Thymus (tissue), 11 donors: Measurements from ENCODE around the gene CES3. TPM values are rescaled to one million over a fixed set of nuclear protein-coding genes. Genes with fewer than 3 reads are reported as not detected.
A peak's percentile ranks its signal among the peaks of the same experiment; 100 is the strongest.

Experiments
- DNase-seq, 9 donors: peaks; one replicate each; pipeline ENCODE4 v3.0.0-alpha.2; 2013; ENCODE audit warnings: low spot score in 9 of 9, low read depth in 6 of 9, missing footprints in 1 of 9
- H3K27ac ChIP-seq, 2 donors: one replicate each; pipeline ENCODE4 v1.5.1; 2013; ENCODE audit warnings: control low read depth in 1 of 2, low read depth in 1 of 2, low read length in 1 of 2, mild to moderate bottlenecking in 1 of 2, moderate library complexity in 1 of 2
- H3K27me3 ChIP-seq, 2 donors: one replicate each; pipeline ENCODE4 v1.5.1; 2013; ENCODE audit warnings: low read length in 1 of 2; ENCODE audit not compliant: control insufficient read depth in 2 of 2, insufficient read depth in 1 of 2
- H3K36me3 ChIP-seq, 2 donors: one replicate each; pipeline ENCODE4 v1.5.1; 2013; ENCODE audit warnings: low read length in 1 of 2, mild to moderate bottlenecking in 1 of 2, moderate library complexity in 1 of 2; ENCODE audit not compliant: control insufficient read depth in 2 of 2, insufficient read depth in 2 of 2
- H3K4me1 ChIP-seq, 2 donors: one replicate each; pipeline ENCODE4 v1.5.1; 2013; ENCODE audit warnings: low read length in 2 of 2; ENCODE audit not compliant: control insufficient read depth in 2 of 2, insufficient read depth in 2 of 2
- H3K4me3 ChIP-seq, 2 donors: one replicate each; pipeline ENCODE4 v1.5.1; 2013; ENCODE audit warnings: low read length in 2 of 2, control low read depth in 1 of 2, mild to moderate bottlenecking in 1 of 2
- H3K9me3 ChIP-seq, 2 donors: one replicate each; pipeline ENCODE4 v1.5.1; 2013; ENCODE audit warnings: low read length in 1 of 2, mild to moderate bottlenecking in 1 of 2; ENCODE audit not compliant: control insufficient read depth in 2 of 2, insufficient read depth in 1 of 2
- whole genome bisulfite sequencing: extraction: QIAGEN DNeasy Blood & Tissue Kit; methylation state at CpG from one replicate; pipeline ENCODE4 v1.1.7; 2013; 5-methylcytosine and 5-hydroxymethylcytosine counted together
- polyA plus RNA-seq: library from polyadenylated mRNA; stranded (reverse); fragments of 200-250 nt; gene quantifications from one replicate; pipeline ENCODE4 v1.2.3, GENCODE V29; 2013
- total RNA-seq: library from RNA; stranded (reverse); fragments of 120-200 nt; gene quantifications from one replicate; pipeline ENCODE4 v1.2.4, GENCODE V29; 2013
- donor health status: healthy.

CES3 gene
- total and polyA plus RNA-seq, 2 donors, result 0.09 to 0.32 TPM

GRCh38 chr16:66925322-66925840, 35.7 kb upstream of the CES3 start, which contains the start of gene RRAD:
TSS of gene RRAD (minus strand) at chr16:66925535. CDS start at chr16:66925179, 356 bp downstream.
- DNase-seq, result no peak
- peaks cover 0 to 1% of the 10 kb centered on the region in 2 donors for H3K9me3 ChIP-seq
- peaks cover 4 to 5% of the 10 kb centered on the region in 2 donors for H3K4me1 ChIP-seq
- peak within 1 kb of the TSS in 1 of 2 donors; percentile 10 for H3K4me3 ChIP-seq
- H3K36me3 ChIP-seq, result peaks cover 0 to under 1% of the 10 kb centered on the region in 2 donors
- WGBS, result 14% methylated on average over 42 of the region's 42 CpGs
- no peak within 1 kb of the TSS for H3K27ac ChIP-seq
- H3K27me3 ChIP-seq, result peaks cover 47 to 76% of the 10 kb centered on the region in 2 donors

GRCh38 chr16:66926171-66926947, 34.7 kb upstream of the CES3 start:
- H3K9me3 ChIP-seq, result peaks cover 0 to 1% of the 10 kb centered on the region in 2 donors
- H3K27me3 ChIP-seq, result peaks cover 47 to 68% of the 10 kb centered on the region in 2 donors
- no peak overlapping the region for H3K27ac ChIP-seq
- no peak overlapping the region for H3K4me3 ChIP-seq
- DNase-seq, result no peak
- H3K4me1 ChIP-seq, result peaks cover 4 to 5% of the 10 kb centered on the region in 2 donors
- H3K36me3 ChIP-seq, result peaks cover 0 to 3% of the 10 kb centered on the region in 2 donors
- WGBS, result 92% methylated on average over 5 of the region's 5 CpGs

- Histone ChIP-seq H3K4me1 (peaks cover 4 to 5% of the 10 kb centered on the region in 2 donors), H3K4me3 (no peak overlapping the region), H3K27ac (no peak overlapping the region), H3K36me3 (peaks cover 1 to 4% of the 10 kb centered on the region in 2 donors), H3K27me3 (peaks cover 47 to 62% of the 10 kb centered on the region in 2 donors), H3K9me3 (peaks cover 0 to 1% of the 10 kb centered on the region in 2 donors)
- 73% methylated on average over 3 of the region's 3 CpGs for WGBS
- no peak for DNase-seq
These were observed 34.1 kb upstream of the CES3 start for GRCh38 chr16:66926961-66927436.

- no peak overlapping the region for H3K27ac ChIP-seq
- peaks cover 7 to 9% of the 10 kb centered on the region in 2 donors for H3K36me3 ChIP-seq
- DNase-seq, result no peak
- 96% methylated on average over 8 of the region's 8 CpGs for WGBS
- H3K4me3 ChIP-seq, result no peak overlapping the region
- peaks cover 6 to 9% of the 10 kb centered on the region in 2 donors for H3K4me1 ChIP-seq
- H3K9me3 ChIP-seq, result peaks cover 0 to 1% of the 10 kb centered on the region in 2 donors
- H3K27me3 ChIP-seq, result peaks cover 40 to 51% of the 10 kb centered on the region in 2 donors
These were observed 33.0 kb upstream of the CES3 start for GRCh38 chr16:66927918-66928649.

GRCh38 chr16:66928702-66929388, 32.2 kb upstream of the CES3 start:
- Histone ChIP-seq H3K4me3 (no peak overlapping the region), H3K4me1 (peaks cover 12 to 14% of the 10 kb centered on the region in 2 donors), H3K9me3 (no peaks in the 10 kb centered on the region), H3K27ac (no peak overlapping the region), H3K27me3 (peaks cover 34 to 43% of the 10 kb centered on the region in 2 donors), H3K36me3 (peaks cover 7 to 9% of the 10 kb centered on the region in 2 donors)
- no peak for DNase-seq
- WGBS, result 92% methylated on average over 10 of the region's 10 CpGs

- H3K36me3 ChIP-seq, result peaks cover 7 to 9% of the 10 kb centered on the region in 2 donors
- H3K4me3 ChIP-seq, result no peak overlapping the region
- H3K27ac ChIP-seq, result no peak overlapping the region
- peaks cover 13% of the 10 kb centered on the region in 2 donors for H3K4me1 ChIP-seq
- 92% methylated on average over 4 of the region's 4 CpGs for WGBS
- no peak for DNase-seq
- no peaks in the 10 kb centered on the region for H3K9me3 ChIP-seq
- peaks cover 21 to 30% of the 10 kb centered on the region in 2 donors for H3K27me3 ChIP-seq
These were observed 30.9 kb upstream of the CES3 start for GRCh38 chr16:66930189-66930588.

GRCh38 chr16:66931665-66932064, 29.4 kb upstream of the CES3 start:
- H3K4me3 ChIP-seq, result no peak overlapping the region
- peaks cover 7 to 9% of the 10 kb centered on the region in 2 donors for H3K36me3 ChIP-seq
- WGBS, result 97% methylated on average over 2 of the region's 2 CpGs
- H3K9me3 ChIP-seq, result no peaks in the 10 kb centered on the region
- H3K4me1 ChIP-seq, result peaks cover 15 to 16% of the 10 kb centered on the region in 2 donors
- no peak for DNase-seq
- H3K27ac ChIP-seq, result no peak overlapping the region
- peaks cover 6 to 15% of the 10 kb centered on the region in 2 donors for H3K27me3 ChIP-seq

- H3K27ac ChIP-seq, result no peak overlapping the region
- DNase-seq, result no peak
- H3K27me3 ChIP-seq, result peaks cover 2 to 11% of the 10 kb centered on the region in 2 donors
- peaks cover 15 to 16% of the 10 kb centered on the region in 2 donors for H3K4me1 ChIP-seq
- no peak overlapping the region for H3K4me3 ChIP-seq
- H3K9me3 ChIP-seq, result no peaks in the 10 kb centered on the region
- WGBS, result over 99% methylated on average over 4 of the region's 4 CpGs
- H3K36me3 ChIP-seq, result peaks cover 7 to 9% of the 10 kb centered on the region in 2 donors
These were observed 29.0 kb upstream of the CES3 start for GRCh38 chr16:66932076-66932475.
